ENCODE measurements around the gene MGMT.

Gene MGMT

GRCh38 chr10:129728905-129729795 lies 262.1 kb downstream of the MGMT start:
- no peak overlapping the region for H3K4me3 ChIP-seq (ENCODE audit: low read depth, low read length)
- no peak for DNase-seq (ENCODE audit: low read depth)

GRCh38 chr10:129730272-129730992 lies 263.4 kb downstream of the MGMT start:
- no peak for DNase-seq (ENCODE audit: low read depth)
- H3K4me3 ChIP-seq (ENCODE audit: low read depth, low read length): no peak overlapping the region

- DNase-seq (ENCODE audit: low read depth): no peak
Observed at GRCh38 chr10:129730993-129731325, 263.9 kb downstream of the MGMT start.

GRCh38 chr10:129740532-129741279 lies 273.7 kb downstream of the MGMT start:
- DNase-seq (ENCODE audit: low read depth): no peak
- H3K4me3 ChIP-seq (ENCODE audit: low read depth, low read length): no peak overlapping the region

More at GRCh38 chr10:129730993-129731325, 263.9 kb downstream of the MGMT start:
- no peak overlapping the region for H3K4me3 ChIP-seq (ENCODE audit: low read depth, low read length)

GRCh38 chr10:129741280-129741977 lies 274.4 kb downstream of the MGMT start:
- no peak for DNase-seq (ENCODE audit: low read depth)
- H3K4me3 ChIP-seq (ENCODE audit: low read depth, low read length): no peak overlapping the region

- no peak for DNase-seq (ENCODE audit: low read depth)
- H3K4me3 ChIP-seq (ENCODE audit: low read depth, low read length): no peak overlapping the region
Observed at GRCh38 chr10:129741978-129742741, 275.1 kb downstream of the MGMT start.

GRCh38 chr10:129742742-129743550 lies 275.9 kb downstream of the MGMT start:
- H3K4me3 ChIP-seq (ENCODE audit: low read depth, low read length): no peak overlapping the region

GRCh38 chr10:129743738-129744133 lies 276.7 kb downstream of the MGMT start:
- DNase-seq (ENCODE audit: low read depth): no peak
- no peak overlapping the region for H3K4me3 ChIP-seq (ENCODE audit: low read depth, low read length)

More at GRCh38 chr10:129742742-129743550, 275.9 kb downstream of the MGMT start:
- DNase-seq (ENCODE audit: low read depth): no peak

GRCh38 chr10:129744134-129745111 lies 277.4 kb downstream of the MGMT start:
- DNase-seq (ENCODE audit: low read depth): no peak
- no peak overlapping the region for H3K4me3 ChIP-seq (ENCODE audit: low read depth, low read length)

- H3K4me3 ChIP-seq (ENCODE audit: low read depth, low read length): no peak overlapping the region
- DNase-seq (ENCODE audit: low read depth): no peak
Observed at GRCh38 chr10:129745186-129745750, 278.2 kb downstream of the MGMT start.

- H3K4me3 ChIP-seq (ENCODE audit: low read depth, low read length): no peak overlapping the region
- DNase-seq (ENCODE audit: low read depth): no peak
Observed at GRCh38 chr10:129754211-129755050, 287.4 kb downstream of the MGMT start.

- no peak overlapping the region for H3K4me3 ChIP-seq (ENCODE audit: low read depth, low read length)
Observed at GRCh38 chr10:129755158-129755591, 288.1 kb downstream of the MGMT start.

GRCh38 chr10:129755621-129756020 lies 288.6 kb downstream of the MGMT start:
- no peak for DNase-seq (ENCODE audit: low read depth)
- H3K4me3 ChIP-seq (ENCODE audit: low read depth, low read length): no peak overlapping the region

More at GRCh38 chr10:129755158-129755591, 288.1 kb downstream of the MGMT start:
- no peak for DNase-seq (ENCODE audit: low read depth)

GRCh38 chr10:129756912-129757901 lies 290.2 kb downstream of the MGMT start:
- no peak overlapping the region for H3K4me3 ChIP-seq (ENCODE audit: low read depth, low read length)
- DNase-seq (ENCODE audit: low read depth): no peak
